ENCODE measurements around the gene POMP. TPM values are rescaled to one million over a fixed set of nuclear protein-coding genes. Genes with fewer than 3 reads are reported as not detected.

The POMP gene
- total RNA-seq, 1 experiment from 2014 or later = 92.2 TPM

GRCh38 chr13:28657784-28658538 lies 969 bp upstream of the POMP start (continued):
- no peak for TF ChIP-seq GRHL2 (CRISPR knock-in tag; IDR thresholded peaks at IDR 0.05; ENCODE audit: insufficient replicate concordance, severe bottlenecking)
- TF ChIP-seq ZNF219 (CRISPR knock-in tag; IDR thresholded peaks at IDR 0.05; ENCODE audit: borderline replicate concordance) = no peak
- no peak for TF ChIP-seq HMGXB4 (CRISPR knock-in tag; IDR thresholded peaks at IDR 0.05)
- TF ChIP-seq ZBTB21 (CRISPR knock-in tag; IDR thresholded peaks at IDR 0.05; ENCODE audit: borderline replicate concordance) = no peak

GRCh38 chr13:28658539-28658795 lies 463 bp upstream of the POMP start:
- H3K27me3 Mint-ChIP-seq (ENCODE audit: low read depth) = no peaks in the 10 kb centered on the region
- peak overlapping the region; percentile 51 for H3K27ac Mint-ChIP-seq
- TF ChIP-seq IRF2 (CRISPR knock-in tag; IDR thresholded peaks at IDR 0.05; ENCODE audit: borderline replicate concordance, low read depth) = no peak
- ATAC-seq (peak; percentile 54), DNase-seq (ENCODE audit: low spot score) (no peak)
- peaks cover 35% of the 10 kb centered on the region for H3K4me1 Mint-ChIP-seq
- POLR2A ChIA-PET = no interaction called here
- H3K4me3 Mint-ChIP-seq = peak overlapping the region; percentile 92
- H3K36me3 Mint-ChIP-seq = peaks cover 10% of the 10 kb centered on the region
- CTCF ChIA-PET = interaction anchor here (1.0 to 4.2 kb wide), 8 partner anchors 20 to 334 kb away, joined by 3 to 23 read pairs (median 4); no protein-coding TSS in a partner anchor
- no peaks in the 10 kb centered on the region for H3K9me3 Mint-ChIP-seq

GRCh38 chr13:28659621-28659970 lies 666 bp downstream of the POMP start:
- no peaks in the 10 kb centered on the region for H3K9me3 Mint-ChIP-seq
- H3K4me3 Mint-ChIP-seq = peak overlapping the region; percentile 92
- TF ChIP-seq FOXP4 (CRISPR knock-in tag; IDR thresholded peaks at IDR 0.05) (no peak), CREB1 (CRISPR knock-in tag; IDR thresholded peaks at IDR 0.05) (no peak), IRF2 (CRISPR knock-in tag; IDR thresholded peaks at IDR 0.05; ENCODE audit: borderline replicate concordance, low read depth) (no peak), ZNF219 (CRISPR knock-in tag; IDR thresholded peaks at IDR 0.05; ENCODE audit: borderline replicate concordance) (no peak), SMAD3 (CRISPR knock-in tag; IDR thresholded peaks at IDR 0.05; ENCODE audit: borderline replicate concordance) (no peak), SP1 (CRISPR knock-in tag; conservative IDR thresholded peaks at IDR 0.05) (no peak), PRRX2 (CRISPR knock-in tag; IDR thresholded peaks at IDR 0.05) (no peak)
- TF ChIP-seq, protein P1, sequence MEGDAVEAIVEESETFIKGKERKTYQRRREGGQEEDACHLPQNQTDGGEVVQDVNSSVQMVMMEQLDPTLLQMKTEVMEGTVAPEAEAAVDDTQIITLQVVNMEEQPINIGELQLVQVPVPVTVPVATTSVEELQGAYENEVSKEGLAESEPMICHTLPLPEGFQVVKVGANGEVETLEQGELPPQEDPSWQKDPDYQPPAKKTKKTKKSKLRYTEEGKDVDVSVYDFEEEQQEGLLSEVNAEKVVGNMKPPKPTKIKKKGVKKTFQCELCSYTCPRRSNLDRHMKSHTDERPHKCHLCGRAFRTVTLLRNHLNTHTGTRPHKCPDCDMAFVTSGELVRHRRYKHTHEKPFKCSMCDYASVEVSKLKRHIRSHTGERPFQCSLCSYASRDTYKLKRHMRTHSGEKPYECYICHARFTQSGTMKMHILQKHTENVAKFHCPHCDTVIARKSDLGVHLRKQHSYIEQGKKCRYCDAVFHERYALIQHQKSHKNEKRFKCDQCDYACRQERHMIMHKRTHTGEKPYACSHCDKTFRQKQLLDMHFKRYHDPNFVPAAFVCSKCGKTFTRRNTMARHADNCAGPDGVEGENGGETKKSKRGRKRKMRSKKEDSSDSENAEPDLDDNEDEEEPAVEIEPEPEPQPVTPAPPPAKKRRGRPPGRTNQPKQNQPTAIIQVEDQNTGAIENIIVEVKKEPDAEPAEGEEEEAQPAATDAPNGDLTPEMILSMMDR (IDR thresholded peaks at IDR 0.05) = no peak
- H3K27me3 Mint-ChIP-seq (ENCODE audit: low read depth) = no peaks in the 10 kb centered on the region
- peak overlapping the region; percentile 26; the same call in 1 of the 2 replicates for H3K27ac Mint-ChIP-seq
- POLR2A ChIA-PET = interaction anchor here (0.6 kb wide), 1 partner anchor 27 kb away, joined by 3 read pairs; no protein-coding TSS in a partner anchor
- ATAC-seq (no peak), DNase-seq (ENCODE audit: low spot score) (no peak)
- peaks cover 35% of the 10 kb centered on the region for H3K4me1 Mint-ChIP-seq
- peaks cover 14% of the 10 kb centered on the region for H3K36me3 Mint-ChIP-seq
- CTCF ChIA-PET = interaction anchor here (1.0 to 4.2 kb wide), 6 partner anchors 20 to 336 kb away, joined by 3 to 23 read pairs (median 4); no protein-coding TSS in a partner anchor

GRCh38 chr13:28666897-28667488 lies 8.1 kb downstream of the POMP start:
- TF ChIP-seq ZNF512 (CRISPR knock-in tag; IDR thresholded peaks at IDR 0.05; ENCODE audit: borderline replicate concordance) (no peak), E2F4 (CRISPR knock-in tag; IDR thresholded peaks at IDR 0.05; ENCODE audit: borderline replicate concordance, low read depth) (no peak), HMGA2 (CRISPR knock-in tag; IDR thresholded peaks at IDR 0.05) (no peak), NR3C1 (CRISPR knock-in tag; conservative IDR thresholded peaks at IDR 0.05; ENCODE audit: low read depth) (no peak)
- Mint-ChIP-seq H3K27me3 (ENCODE audit: low read depth) (no peaks in the 10 kb centered on the region), H3K4me3 (no peak overlapping the region), H3K4me1 (no peaks in the 10 kb centered on the region), H3K27ac (no peak overlapping the region), H3K36me3 (peaks cover 86% of the 10 kb centered on the region), H3K9me3 (no peaks in the 10 kb centered on the region)
- ATAC-seq (no peak), DNase-seq (ENCODE audit: low spot score) (no peak)
- POLR2A ChIA-PET = no interaction called here
- CTCF ChIA-PET = no interaction called here
